ENCODE data around the gene MINDY4B.

The MINDY4B gene

DNA sequence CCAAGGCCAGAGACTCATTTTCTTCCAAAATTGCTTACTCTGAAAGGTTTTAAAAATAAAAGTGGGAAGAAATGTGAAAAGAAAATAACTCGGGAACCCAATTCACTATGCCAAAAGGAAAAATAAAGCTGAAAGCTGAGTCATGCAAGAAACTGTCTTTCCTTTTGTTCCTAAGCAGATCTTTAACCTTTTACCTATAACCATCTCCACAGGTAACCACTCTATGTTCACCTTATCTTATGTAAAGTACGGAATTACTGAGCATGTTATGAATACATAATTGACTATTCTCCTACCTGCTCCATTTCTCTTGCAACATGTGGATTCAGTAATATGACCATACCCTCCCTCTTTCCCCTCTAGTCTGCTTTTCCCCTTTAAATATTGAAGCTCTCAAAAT lies 62.0 kb downstream of the MINDY4B start:
- DNase-seq, result no peak

DNA sequence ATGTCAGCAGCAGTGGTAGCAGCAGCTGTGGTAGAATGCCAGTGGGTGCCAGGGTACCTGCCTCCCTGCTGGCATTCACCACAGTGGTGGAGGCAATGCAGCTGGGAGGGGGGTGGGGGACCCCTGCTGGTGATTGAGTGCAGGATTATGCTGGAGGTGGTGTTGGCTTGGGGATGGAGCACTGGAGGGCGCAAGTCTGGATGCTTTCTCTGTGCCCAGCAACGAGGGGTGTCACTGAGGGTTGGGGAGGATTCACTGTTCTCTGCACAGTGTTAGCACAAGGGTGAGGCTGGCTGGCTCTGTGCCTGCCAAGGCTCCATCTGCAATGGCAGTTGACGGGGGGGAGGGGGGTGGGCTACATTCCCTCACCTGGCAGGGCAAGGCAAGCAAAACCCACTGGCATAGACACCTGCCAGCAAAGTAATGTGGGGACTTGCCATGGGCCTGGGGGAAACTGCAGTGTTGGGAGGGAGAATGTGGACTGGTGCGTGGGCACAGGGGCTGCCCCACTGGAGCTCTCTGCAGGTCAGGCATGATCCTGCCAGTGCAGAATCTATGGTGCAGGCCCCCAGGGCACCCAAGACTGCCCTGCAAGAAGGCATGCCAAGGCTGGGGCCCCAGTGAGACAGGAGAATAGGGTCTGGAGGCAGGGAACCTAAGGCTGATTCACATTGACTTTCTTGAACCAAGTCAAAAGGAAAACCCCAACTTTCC lies 64.3 kb downstream of the MINDY4B start:
- DNase-seq, result no peak

DNA sequence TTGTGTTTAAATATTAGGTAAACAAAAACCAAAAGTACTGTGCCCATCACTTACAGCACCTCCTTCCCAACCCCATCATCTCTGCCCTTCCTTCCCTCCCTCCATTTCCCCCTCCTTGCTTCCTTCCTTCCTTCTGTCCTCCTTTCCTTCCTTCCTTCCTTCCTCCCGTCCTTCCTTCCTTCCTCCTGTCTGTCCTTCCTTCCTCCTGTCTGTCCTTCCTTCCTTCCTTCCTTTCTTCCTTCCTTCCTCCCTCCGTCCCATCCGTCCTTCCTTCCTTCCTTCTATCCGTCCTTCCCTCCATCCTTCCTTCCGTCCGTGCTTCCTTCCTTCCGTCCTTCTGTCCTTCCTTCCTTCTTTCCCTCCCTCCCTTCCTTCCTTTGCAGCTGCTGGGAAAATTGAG lies 74.5 kb downstream of the MINDY4B start:
- DNase-seq, result no peak

DNA sequence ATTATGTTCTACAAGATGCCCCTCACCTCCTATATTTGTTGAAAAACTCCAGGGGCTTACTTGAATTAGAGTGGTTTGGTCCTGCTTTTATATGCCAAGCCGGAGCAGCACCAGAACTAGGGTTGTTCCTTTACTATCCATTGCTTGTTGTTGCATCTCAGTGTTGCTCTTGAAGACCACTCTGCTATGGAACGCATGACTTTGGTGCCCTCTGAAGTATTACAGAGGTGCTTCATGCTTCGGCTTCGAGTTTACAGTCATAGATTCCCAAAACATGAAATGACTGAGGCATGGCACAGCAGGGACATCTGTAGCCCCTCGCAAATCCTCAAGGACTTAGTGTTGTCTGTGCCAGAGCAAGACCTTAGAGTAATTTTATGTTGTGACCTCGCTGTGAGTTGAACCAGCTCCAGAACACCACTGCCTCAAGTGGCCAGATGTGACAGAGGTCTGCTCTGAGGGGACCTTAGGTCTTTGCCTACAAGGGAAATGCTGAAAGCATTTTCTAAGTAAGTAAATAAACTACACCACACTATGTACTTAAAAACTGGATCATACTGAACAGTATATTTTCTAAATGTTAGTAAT lies 75.1 kb downstream of the MINDY4B start:
- no peak for DNase-seq

DNA sequence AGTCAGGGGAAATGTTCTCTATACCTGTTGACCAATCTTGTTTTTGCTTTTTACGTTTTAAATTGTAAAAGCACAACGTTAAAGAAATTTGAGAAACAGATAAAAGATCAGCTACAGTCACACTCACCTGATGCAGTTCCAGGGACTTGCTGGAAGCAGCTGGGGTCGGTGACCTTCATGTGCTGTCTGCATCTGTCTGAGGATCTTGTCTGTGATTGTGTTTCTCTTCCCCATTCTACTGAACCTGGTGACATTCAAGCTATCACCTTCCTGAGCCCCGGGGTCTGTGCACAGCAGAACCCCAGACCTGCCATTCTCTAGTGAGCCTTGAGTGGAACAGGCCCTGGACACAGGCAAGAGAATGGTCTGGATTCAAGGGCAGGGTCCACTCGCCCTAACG lies 75.8 kb downstream of the MINDY4B start:
- no peak for DNase-seq

DNA sequence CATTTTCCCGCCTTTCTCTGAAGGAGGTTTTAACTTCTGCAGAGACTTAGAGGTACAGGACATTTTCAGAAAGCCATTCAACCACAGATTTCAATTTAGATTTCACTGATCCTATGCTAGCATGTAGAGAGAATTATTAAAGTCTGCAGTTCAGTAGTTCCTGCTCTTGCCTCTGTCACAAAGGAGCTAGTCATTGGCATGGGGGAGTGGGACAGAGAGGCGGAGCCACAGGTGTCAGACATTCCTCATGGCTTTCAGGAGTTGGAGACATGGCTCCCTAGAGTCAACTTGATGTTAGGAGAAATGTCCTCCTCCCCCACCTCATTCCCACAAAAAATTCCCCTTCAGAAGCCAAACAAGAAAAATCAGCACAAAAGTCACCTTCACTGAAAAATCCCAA lies 76.2 kb downstream of the MINDY4B start:
- DNase-seq, result no peak

DNA sequence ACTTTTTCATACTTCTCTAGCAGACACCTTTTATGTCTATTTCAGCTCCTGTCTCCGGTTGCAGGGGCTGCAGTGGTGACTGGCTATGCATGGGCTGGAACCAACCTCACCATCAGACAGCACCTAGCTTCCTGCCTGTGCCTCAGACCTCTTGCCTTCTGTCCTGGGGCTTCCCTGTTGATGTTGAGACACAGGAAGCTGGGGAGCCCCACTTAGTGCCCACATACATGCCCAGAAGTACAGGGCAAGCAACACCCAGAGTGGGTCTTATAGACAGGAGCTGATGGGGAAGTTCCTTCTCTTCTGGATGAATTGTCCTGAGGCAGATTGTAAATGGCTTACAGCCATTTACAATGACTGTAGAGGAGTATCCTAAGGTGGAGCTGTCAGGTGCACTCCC lies 77.0 kb downstream of the MINDY4B start:
- DNase-seq, result no peak

DNA sequence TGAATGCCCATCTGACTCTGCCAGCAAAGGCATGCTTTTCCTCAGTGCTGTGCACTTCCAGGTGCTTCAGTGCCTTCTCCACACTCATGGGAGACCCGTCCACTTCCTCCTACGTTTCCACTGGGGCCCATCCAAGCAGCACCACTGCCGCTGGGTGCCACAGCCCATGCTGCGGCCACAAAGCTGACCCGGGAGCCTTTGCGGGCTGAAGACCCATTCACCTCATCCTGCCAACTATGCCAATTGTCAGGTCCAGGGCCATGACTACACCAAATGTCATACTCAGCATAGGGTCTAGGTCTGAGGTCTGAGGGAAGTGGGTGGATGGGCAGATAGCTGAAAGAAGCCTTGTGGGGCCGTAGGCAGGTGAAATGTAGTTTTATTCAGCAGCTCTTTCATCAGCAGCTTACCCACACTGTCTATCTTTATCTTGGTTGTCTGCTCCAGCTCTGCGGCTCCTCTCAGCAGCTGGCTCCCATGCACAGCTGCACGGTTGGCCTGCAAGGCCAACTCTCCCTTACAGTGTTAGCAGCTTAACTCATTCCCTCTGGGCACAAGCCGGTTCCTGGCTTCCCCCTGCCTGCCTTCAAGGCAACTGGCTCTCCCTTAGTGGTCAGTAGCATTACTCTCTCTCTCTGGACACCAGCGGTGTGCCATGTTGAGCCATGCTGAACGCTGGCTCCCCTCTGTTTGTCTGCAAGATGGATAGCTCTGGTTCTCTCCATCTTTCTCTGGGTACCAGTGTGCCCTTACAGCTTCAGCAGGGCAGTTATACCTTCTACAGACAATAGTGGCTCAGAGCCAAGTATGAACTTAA lies 78.6 kb downstream of the MINDY4B start:
- DNase-seq, result no peak

DNA sequence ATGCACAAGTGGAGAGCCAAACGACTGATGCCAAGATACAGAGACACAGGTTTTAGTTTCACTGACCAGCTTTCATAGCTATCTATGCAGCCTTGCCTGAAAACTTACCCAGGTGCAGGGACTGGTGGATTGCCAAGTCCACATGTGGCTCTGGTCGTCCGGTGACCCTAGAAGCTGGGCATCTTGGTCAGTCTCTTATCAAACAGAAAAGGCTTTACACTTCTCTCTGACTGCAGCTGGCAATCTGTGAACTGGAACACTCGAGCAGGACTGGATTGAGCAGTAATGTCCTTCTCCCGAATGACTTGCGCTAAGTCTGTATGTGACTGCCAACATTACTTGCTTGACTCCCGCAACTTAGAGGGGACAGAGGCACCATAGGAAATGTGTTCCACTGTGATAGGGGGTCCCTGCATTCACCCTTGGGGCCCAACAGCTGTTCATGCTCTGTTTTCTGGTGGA lies 79.3 kb downstream of the MINDY4B start:
- DNase-seq, result no peak

DNA sequence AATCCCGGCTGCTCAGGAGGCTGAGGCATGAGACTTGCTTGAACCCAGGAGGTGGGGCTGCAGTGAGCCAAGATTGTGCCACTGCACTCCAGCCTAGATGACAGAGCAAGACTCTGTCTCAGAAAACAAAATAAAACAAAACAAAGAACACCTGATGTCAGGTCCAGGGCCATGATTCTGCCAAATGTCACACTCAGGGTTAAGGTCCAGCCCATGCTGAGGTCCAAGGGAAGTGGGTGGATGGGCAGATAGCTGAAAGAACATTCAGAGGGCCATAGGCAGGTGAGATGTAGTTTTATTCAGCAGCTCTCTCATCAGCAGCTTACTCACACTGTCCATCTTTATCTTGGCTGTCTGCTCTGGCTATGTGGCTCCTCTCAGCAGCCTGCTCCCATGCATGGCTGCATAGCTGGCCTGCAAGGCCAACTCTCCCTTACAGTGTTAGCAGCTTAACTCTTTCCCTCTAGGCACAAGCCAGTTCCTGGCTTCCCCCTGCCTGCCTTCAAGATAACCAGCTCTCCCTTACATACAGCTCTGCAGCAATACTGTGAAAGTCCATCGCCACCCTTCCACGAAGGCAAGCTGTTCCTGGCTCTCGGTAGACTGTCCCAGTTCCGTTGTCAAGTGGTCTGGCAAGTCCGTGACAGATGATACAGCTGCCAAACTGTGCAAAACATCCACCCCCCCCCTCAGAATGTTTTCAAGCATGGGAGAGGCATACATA lies 79.9 kb downstream of the MINDY4B start:
- no peak for DNase-seq

DNA sequence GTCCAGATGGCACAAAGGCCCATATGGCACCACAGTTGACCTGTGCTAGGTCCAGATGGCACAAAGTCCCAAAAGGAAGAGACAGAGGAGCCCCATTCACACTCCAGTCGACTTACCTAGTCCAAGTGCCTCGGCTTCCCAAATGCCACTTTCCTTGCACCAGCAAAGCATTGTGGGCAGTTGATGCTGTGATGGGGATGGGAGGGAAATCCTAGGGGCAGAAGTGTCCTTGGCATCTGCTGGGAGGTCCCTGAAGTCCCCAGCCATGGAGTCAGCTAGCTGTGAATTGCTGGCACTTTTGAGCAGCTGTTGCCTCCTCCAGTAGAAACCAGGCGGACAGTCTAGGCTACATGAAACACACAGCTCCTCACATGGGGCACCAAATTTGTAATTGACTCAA lies 82.0 kb downstream of the MINDY4B start:
- no peak for DNase-seq

DNA sequence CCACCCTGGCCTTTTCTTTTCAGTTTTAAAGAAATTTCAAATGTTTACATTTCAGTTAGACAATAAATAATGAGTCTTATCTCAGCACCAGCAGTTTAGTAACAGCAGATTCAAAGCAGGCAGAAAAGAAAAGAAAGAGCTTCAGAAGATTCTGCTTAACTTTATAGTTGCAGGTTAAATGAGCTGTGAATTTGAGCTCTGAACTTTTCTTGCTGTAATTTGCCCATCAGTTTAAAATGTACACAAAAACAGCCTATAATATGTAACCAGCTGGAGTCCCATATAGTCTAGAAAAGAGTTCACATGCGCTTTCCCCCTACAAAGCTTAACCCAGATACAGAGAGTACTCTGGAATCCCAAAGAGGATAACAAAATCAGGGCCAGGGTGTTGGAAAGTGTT lies 82.6 kb downstream of the MINDY4B start:
- no peak for DNase-seq

All from kidney glomerular epithelial cell (primary cell).